ENCODE data around the gene PODN. TPM values are rescaled to one million over a fixed set of nuclear protein-coding genes. Genes with fewer than 3 reads are reported as not detected.

PODN gene
- total RNA-seq, 1 donor from 2014 or later: 56.5 TPM

- intact Hi-C loops (cut with DNase I): no loop called here
- Histone ChIP-seq H3K27me3 (no peaks in the 10 kb centered on the region), H3K9me3 (no peaks in the 10 kb centered on the region), H3K4me1 (peaks cover under 1% of the 10 kb centered on the region), H3K4me3 (no peak overlapping the region), H3K36me3 (no peaks in the 10 kb centered on the region), H3K27ac (no peak overlapping the region)
- DNase-seq (no peak), ATAC-seq (no peak)
- no peak for TF ChIP-seq CTCF (IDR thresholded peaks at IDR 0.05)
These were observed 9.9 kb downstream of the PODN start for GRCh38 chr1:53071915-53072314.

GRCh38 chr1:53073287-53073686 is 11.3 kb downstream of the PODN start:
- ATAC-seq (no peak), DNase-seq (peak; percentile 19)
- Histone ChIP-seq H3K4me3 (no peak overlapping the region), H3K4me1 (no peaks in the 10 kb centered on the region), H3K27ac (no peak overlapping the region), H3K36me3 (no peaks in the 10 kb centered on the region), H3K9me3 (no peaks in the 10 kb centered on the region), H3K27me3 (no peaks in the 10 kb centered on the region)
- TF ChIP-seq CTCF (IDR thresholded peaks at IDR 0.05): no peak
- intact Hi-C loops (cut with DNase I): no loop called here

GRCh38 chr1:53073868-53074311 is 11.9 kb downstream of the PODN start:
- H3K27ac ChIP-seq: no peak overlapping the region
- H3K4me3 ChIP-seq: no peak overlapping the region
- intact Hi-C loops (cut with DNase I): no loop called here
- no peaks in the 10 kb centered on the region for H3K27me3 ChIP-seq
- DNase-seq (peak; percentile 59), ATAC-seq (no peak)
- TF ChIP-seq CTCF (IDR thresholded peaks at IDR 0.05): no peak
- H3K4me1 ChIP-seq: no peaks in the 10 kb centered on the region
- H3K36me3 ChIP-seq: no peaks in the 10 kb centered on the region
- no peaks in the 10 kb centered on the region for H3K9me3 ChIP-seq

- Histone ChIP-seq H3K9me3 (no peaks in the 10 kb centered on the region), H3K27ac (no peak overlapping the region), H3K4me3 (no peak overlapping the region), H3K27me3 (no peaks in the 10 kb centered on the region), H3K36me3 (no peaks in the 10 kb centered on the region), H3K4me1 (no peaks in the 10 kb centered on the region)
- DNase-seq (peak; percentile 30), ATAC-seq (no peak)
- intact Hi-C loops (cut with DNase I): no loop called here
- TF ChIP-seq CTCF (IDR thresholded peaks at IDR 0.05): no peak
These were observed 12.5 kb downstream of the PODN start for GRCh38 chr1:53074313-53075154.

- no peaks in the 10 kb centered on the region for H3K36me3 ChIP-seq
- no peaks in the 10 kb centered on the region for H3K9me3 ChIP-seq
- no peaks in the 10 kb centered on the region for H3K27me3 ChIP-seq
- no peak for TF ChIP-seq CTCF (IDR thresholded peaks at IDR 0.05)
- H3K27ac ChIP-seq: no peak overlapping the region
- intact Hi-C loops (cut with DNase I): no loop called here
- no peaks in the 10 kb centered on the region for H3K4me1 ChIP-seq
- H3K4me3 ChIP-seq: no peak overlapping the region
- DNase-seq (peak; percentile 46), ATAC-seq (no peak)
These were observed 13.2 kb downstream of the PODN start for GRCh38 chr1:53075206-53075605.
